GM19455 (cell line): ENCODE data around the gene GFI1.
"Not testable (repeated sequence)": the region's sequence is repeated elsewhere in the genome, so short reads cannot be mapped to it uniquely, and the experiment has no call there.

ENCODE experiments used
- ATAC-seq: cut with Tn5 transposase; IDR thresholded peaks from one replicate; pipeline ENCODE4 v1.9.1; 2021; ENCODE audit not compliant: unreplicated experiment

GFI1 gene

GRCh38 chr1:92486251-92487077, at the start of gene GFI1:
TSS of gene GFI1 (minus strand) at chr1:92486925. CDS start at chr1:92483487, 3,438 bp downstream.
- peak; percentile 6 for ATAC-seq

- ATAC-seq: not testable (repeated sequence)
Observed at GRCh38 chr1:92532371-92532770, 45.6 kb upstream of the GFI1 start.

- not testable (repeated sequence) for ATAC-seq
Observed at GRCh38 chr1:92531939-92532338, 45.2 kb upstream of the GFI1 start.

- no peak for ATAC-seq
Observed at GRCh38 chr1:92527670-92528069, 40.9 kb upstream of the GFI1 start.

GRCh38 chr1:92524944-92525590, 38.3 kb upstream of the GFI1 start:
- not testable (repeated sequence) for ATAC-seq

- no peak for ATAC-seq
Observed at GRCh38 chr1:92519043-92519442, 32.3 kb upstream of the GFI1 start.

GRCh38 chr1:92516574-92516973, 29.8 kb upstream of the GFI1 start:
- no peak for ATAC-seq

GRCh38 chr1:92515796-92516201, 29.1 kb upstream of the GFI1 start:
- no peak for ATAC-seq

- ATAC-seq: no peak
Observed at GRCh38 chr1:92511541-92511940, 24.8 kb upstream of the GFI1 start.

GRCh38 chr1:92509619-92510018, 22.9 kb upstream of the GFI1 start:
- ATAC-seq: no peak

- ATAC-seq: no peak
Observed at GRCh38 chr1:92505015-92505692, 18.4 kb upstream of the GFI1 start.

GRCh38 chr1:92504291-92505014, 17.7 kb upstream of the GFI1 start:
- ATAC-seq: no peak

- no peak for ATAC-seq
Observed at GRCh38 chr1:92503926-92504285, 17.2 kb upstream of the GFI1 start.

- ATAC-seq: no peak
Observed at GRCh38 chr1:92503043-92503925, 16.6 kb upstream of the GFI1 start.

GRCh38 chr1:92502247-92502646, 15.5 kb upstream of the GFI1 start:
- peak; percentile 69 for ATAC-seq

GRCh38 chr1:92500552-92500951, 13.8 kb upstream of the GFI1 start:
- ATAC-seq: no peak

- ATAC-seq: no peak
Observed at GRCh38 chr1:92495392-92496063, 8.8 kb upstream of the GFI1 start.

- no peak for ATAC-seq
Observed at GRCh38 chr1:92494485-92495141, 7.9 kb upstream of the GFI1 start.

- ATAC-seq: no peak
Observed at GRCh38 chr1:92493139-92493538, 6.4 kb upstream of the GFI1 start.
